ENCODE data around the gene RRBP1.

RRBP1 gene

DNA sequence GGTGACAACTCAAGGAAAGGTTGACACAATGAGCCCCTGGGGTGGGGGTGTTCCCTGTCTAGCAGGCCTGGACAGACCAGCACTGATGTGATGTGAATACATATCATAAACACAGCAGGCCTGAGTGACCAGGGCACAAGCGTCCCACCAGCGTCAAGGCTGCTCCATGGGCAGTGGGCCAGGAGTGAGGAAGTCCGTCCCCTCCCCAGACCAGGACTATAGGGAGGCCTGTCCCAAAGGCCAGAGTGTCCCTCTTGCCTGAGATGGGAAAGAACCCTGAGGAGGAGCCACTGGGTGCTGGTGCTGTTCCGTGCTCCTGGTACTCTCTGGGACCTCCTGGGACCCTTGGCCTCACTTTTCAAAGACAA, 44.6 kb downstream of the RRBP1 start:
- no peak for DNase-seq (ENCODE audit: low read depth, low spot score)

DNA sequence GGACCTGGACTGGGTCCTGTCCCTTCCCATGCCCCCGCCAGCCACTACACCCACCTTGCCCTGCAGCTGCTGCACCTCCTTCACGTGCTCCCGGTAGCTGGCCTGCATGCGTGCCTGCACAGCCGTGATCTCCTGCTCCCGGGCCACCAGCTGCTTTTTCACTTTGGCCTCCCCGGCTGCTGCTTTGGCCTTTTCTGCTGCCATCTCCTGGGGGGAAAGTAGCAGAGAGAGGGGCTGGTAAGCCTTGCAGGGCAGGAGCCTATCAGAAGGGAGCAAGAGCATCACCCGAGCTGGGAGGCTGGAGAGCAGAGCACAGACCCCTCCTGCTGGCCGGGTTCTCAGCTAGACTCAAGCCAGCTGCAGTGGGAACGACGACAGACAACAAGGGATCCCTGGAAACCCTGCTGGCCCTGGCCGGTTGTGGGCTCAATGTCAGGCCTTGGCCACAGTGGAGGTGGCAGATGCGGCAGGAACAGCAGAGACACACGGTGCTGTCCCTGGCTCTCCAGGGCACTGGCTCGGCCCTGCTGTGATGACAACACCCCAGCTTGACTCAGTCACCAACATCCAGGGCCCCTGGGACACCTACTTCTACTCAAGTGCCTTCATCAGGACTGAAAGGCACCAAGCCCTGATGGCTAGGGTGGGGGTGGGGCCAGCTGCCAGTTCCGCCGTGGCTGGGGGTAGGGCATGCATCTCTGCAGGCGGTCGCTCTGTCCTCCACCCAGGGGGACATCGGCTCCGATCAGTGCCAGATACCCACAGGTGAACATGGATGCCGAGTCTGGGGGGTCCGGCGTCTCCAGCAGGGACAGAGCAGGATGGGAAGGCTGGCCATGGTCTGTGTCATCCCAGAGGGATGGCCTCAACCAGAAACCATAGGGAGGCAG, 45.3 kb downstream of the RRBP1 start:
- no peak for DNase-seq (ENCODE audit: low read depth, low spot score)

DNA sequence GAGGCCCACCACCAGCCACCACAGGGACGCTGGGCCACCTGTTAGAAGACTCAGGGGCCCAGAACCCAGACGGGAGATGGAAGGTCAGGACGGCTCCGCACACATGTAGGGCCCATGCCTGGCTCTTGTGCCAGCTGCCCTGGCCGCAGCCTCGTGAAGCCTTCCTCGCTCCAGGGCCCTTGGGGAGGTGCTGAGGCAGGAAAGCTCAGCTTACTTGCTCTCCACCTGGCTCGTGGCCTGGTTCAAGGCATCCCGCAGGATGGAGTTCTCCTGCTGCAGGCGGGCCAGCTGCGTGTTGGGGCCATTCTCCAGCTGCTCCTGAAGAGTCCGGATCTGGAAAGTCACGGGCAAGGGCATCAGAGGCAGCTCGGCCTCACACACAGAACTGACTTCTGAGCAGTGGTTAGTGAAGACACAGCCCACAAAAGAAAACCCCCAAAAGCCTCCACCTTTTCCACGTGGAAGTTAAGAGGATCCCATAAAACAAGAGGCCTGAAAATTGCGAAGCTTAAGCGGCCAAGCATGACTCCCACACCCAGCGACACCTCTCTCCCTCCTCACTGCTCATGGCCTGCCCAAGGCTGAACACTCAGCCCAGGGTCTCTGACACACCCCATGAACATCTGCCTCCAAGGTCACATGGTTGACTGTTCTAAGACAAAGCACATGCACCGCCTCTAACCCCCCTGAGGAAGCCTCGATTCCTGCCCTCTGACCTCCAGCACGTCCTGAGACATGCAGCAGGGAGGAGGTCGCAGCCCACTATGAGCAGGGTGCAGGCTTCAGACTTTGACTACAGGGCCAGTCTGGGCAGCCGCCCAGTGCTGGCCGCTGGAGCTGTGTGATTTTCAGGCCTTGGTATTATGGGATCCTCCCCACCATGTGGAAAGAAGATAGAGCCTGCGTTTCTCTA, 46.5 kb downstream of the RRBP1 start:
- no peak for DNase-seq (ENCODE audit: low read depth, low spot score)

DNA sequence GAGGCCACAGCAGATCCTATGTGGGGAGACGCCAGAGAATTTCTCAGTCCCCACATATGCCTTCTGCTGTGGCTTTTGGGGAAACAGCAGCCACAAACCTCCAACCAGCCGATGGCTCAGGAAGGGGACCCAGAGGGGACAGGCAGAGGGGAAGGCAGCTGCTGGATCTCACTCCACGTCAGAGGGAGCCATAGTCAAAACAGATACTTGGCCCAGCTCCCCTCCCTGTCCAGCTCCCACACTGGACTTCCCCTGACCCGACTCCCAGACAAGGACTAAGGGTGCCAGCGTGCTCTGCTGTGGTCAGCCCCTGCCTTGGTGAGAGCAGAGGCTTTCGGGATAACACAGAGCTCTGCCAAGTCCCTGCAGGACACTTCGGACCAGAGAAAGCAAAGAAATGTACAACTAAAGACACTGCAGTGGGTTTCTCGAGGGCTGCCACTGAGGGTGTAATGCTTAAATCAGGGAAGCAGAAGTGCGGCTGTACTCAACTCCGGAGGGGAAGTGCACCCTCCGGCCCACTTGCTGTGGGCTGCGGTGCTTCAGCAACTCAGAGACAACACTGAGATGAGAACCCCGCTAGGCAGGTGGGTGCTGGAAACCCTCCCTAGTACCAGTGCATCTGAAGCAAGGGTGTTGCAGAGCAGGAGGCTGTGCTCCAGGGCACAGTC, 47.2 kb downstream of the RRBP1 start:
- DNase-seq (ENCODE audit: low read depth, low spot score), result no peak

DNA sequence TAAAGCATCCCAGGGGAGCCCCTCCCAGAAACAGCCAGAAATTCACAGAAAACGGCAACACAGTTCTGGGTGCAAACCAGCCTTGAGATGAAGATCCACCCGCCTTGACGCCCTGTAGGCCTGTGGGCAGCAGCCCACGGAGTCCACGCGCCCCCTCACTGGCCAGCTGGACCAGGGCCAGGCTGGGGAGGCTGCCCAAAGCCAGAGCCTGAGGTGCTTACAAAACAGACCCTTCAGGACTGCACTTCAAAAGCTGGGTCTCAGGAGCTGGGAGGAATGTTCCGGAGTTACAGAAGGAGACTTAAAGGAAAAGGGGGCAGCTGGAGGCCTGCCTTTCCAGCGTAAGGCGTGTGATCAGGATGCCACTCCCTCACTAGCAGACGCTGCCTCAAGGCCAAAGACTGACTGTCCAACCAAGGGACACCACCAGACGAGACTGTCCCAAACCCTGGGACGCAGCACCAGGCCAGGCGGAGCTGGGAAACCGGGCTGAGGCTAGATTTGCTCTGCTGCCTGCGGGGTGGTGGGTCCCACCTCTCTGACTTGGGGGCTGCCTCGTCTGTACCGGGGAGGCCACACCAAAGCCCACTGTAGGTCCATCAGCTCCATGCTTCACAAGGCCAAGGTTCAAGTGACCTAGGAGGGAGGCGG, 48.1 kb downstream of the RRBP1 start:
- DNase-seq (ENCODE audit: low read depth, low spot score), result no peak

DNA sequence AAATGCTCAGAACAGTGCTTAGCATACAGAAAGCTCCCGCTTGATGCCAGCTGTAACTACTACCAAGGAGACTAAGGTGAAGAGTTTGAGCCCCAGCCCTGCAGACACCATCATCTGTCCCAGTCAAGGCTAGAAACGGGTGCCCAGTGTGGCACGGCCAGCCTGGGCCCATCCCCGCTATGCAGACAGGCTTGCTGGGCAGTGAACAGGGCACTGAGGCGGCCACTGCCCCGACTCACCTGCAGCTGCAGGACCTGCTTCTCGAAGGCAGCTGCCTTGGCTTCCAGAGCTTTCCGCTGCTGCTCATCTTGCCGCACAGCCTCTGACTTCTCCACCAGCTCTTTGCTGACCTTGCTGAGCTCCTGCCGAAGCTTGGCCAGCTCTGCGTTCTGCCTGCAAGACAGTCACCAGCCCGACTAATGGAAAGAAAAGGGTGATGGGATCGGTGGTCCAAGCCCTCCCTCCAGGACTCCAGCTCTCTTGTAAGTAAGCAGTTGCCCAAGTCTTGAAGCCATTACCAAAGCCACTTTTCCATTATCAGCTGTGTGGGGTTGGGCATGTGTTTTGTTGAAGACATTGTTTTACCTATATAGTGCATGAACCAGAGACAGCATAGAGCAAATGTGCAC, 48.7 kb downstream of the RRBP1 start:
- no peak for DNase-seq (ENCODE audit: low read depth, low spot score)

DNA sequence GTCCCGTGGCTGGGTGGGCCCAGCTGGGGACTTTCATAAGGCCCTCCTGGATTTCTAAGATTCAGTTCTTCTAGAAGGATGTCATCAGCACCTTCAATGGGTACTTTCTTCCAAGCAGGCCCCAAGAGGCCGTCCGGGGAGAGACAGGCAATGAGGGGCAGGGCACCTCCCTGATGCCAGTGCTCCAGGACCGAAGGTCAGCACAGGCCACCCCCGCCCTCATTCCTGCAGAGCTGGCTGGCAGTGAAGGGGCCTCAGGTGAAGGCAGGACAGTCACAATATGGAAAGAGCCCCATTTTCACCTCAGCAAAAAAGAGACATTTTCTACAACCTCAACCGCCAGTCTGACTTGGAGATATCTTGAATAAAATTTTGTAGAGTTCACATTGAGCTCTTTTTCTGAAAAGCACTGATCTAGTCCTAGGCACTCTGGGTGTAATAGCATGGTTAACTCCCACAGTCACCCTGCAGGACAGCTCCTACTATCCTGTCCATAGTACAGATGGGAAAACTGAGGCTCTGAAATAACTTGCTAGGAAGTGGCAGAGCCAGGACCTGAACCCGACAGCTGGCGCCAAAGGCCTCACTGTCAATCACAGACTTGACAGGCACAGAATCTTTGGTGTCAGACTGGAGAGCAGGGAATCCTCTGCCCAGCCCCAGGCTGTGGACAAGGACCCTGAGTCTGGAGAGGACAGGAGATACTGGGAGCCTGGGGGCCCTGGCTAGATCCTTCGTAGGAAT, 50.3 kb downstream of the RRBP1 start:
- DNase-seq (ENCODE audit: low read depth, low spot score), result no peak

DNA sequence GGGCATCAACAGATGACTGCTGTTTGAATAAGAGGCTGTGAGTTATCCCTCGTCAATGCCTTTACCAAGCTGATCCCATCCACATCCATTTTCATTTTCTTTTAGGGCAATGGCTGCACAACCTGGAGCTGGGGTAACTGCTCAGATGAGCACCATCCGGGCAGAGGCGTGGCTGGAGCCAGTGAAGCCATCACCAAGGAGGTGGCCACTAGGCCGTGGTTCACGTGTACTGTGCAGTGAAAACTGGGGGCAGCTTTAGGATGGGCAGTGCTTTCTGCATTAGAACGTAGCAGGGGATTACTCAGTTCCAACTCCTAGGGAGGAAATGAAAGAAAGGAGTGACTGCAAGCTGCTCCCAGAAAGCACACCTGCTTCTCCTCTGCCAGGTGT, 51.2 kb downstream of the RRBP1 start:
- no peak for DNase-seq (ENCODE audit: low read depth, low spot score)

DNA sequence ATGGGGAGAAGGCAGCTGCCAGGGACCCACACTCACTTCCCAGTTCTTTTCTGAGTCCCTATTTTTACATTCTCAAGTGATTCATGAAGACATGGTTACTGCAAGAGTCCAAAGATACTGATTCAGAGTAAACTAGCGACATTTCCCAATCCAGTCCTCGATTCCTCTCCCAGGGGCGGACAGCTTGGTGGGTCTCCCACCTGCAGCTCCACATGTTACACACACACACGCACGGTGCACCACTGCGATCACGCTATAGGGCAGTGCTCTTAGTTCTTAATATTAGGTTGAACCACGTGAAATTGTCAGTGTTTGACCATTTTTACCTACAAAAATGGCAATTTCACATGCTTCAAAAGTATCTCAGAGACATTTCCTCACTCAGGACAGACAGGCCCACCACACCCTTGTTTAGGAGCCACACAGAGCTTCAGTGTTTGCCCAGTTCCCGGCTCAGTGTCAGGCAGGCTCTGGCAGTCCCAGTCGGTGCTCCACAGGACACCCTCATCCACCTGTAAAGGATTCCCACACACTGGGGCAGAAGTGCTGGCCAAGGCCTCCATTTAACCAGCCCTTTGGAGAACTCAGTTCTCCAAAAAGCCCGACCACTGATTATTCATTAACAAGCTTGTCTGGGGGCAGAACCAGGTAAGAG, 51.8 kb downstream of the RRBP1 start:
- DNase-seq (ENCODE audit: low read depth, low spot score), result no peak

DNA sequence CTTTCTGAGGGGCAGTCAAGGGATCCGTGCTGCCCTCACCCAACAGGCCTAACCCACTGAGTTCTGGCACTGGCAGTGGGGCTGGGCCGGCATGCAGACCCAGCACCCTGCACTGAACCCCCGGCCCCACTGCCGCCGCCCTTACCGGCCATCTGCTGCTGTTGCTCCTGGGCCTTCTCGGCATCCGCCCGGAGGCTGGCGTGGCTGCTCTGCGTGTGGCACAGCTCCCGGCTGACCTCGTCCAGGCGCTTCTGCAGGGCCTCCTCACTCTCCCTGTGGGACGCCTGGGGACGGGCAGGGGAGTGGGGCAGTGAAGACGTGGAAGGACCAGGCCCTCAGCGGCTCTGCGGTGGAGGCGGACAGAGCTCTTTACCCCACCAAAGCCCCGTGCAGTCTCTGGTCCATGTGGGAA, 52.4 kb downstream of the RRBP1 start:
- DNase-seq (ENCODE audit: low read depth, low spot score), result no peak

DNA sequence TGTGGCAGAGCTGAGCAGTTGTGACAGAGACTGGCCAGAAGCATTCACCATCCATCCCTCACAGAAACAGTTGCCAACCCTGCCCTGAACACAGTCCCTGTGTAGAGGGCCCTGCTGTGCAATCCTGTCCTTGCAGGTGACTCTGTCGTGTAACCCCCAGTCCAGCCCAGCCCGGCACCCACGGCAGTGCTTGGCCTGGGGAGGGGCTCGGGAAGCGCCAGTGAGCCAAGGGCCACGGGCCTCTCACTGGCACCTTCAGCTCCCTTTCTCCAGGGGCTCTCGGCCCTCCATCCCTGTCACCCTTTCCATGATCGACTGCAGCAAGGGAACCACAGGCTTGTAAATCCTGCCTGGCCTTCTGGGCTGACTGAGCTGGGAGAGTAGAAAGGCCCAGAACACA, 53.0 kb downstream of the RRBP1 start:
- DNase-seq (ENCODE audit: low read depth, low spot score), result no peak

DNA sequence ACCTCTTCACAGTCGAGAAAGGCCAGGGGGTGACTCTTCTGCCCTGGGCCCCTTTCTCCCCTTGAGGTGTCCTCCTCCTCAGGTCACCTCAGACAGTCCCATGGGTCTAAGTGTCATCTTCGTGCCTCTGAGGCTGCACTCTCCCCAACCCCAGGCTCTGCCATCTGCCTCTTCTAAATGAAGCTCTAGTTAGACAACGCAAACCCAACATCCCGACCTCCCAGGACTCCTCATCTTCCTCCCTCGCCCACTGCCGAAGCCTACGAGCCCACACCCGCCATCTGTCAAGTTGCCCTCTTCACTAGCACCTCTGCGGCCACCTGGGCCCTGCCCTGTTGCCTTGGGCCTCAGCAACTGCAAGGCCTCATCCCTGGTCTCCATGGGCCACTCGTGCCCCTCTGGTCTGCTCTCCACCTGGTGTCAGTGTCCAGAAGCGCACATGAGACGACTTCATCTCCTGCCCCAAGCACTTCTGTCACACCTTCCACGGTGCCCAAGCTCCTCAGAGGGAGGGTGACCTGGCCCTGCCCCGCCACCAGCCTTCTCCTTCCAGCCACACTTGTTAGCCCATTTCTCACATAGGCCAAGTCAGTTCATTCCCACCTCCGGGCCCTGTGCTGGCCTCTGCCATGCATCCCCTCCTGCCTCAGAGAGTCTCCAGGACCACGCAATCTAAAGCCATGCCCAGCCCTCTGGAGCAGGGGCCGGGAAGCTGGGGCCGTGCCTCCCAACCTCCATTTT, 53.8 kb downstream of the RRBP1 start:
- DNase-seq (ENCODE audit: low read depth, low spot score), result no peak

DNA sequence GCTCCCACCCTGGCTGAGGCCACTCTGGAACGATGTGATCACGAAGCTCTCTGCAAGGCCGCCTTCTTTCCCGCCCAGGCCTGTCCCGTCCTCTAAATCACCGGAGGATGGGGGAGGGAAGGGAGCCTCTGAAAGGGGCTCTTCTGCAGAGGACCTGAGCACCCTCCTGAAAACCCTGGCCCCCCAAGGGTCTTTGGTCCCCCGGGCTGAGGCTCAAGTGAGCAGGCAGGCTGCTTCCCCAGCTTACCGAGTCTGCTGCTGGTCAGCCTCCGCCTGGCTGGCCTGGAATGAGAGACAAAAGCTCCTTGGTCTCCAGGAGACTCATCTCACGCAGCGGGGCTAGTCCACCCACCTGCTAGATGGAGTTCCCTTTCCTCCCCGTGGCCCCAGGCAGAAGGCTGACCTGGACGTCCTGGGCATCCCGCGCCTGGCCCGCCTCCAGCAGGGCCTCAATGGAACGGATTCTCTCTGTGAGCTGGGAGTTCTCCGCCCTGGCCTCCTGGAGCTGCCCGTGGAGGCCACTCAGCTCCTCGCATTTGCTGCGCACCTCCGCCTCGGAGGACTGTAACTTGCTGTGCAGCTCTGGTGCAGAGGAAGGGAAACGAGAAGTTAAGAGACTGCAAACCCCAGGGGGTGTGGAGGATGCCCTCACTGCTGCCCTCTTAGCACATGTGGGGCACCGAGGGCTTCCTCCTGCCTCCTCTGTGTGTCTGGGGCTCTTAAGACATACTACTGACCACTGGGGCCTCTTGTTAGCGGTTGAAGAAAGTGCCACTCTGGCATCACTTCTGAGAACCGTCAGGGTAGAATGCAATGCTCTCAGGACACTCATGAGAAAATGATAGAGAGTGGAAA, 54.7 kb downstream of the RRBP1 start:
- no peak for DNase-seq (ENCODE audit: low read depth, low spot score)

DNA sequence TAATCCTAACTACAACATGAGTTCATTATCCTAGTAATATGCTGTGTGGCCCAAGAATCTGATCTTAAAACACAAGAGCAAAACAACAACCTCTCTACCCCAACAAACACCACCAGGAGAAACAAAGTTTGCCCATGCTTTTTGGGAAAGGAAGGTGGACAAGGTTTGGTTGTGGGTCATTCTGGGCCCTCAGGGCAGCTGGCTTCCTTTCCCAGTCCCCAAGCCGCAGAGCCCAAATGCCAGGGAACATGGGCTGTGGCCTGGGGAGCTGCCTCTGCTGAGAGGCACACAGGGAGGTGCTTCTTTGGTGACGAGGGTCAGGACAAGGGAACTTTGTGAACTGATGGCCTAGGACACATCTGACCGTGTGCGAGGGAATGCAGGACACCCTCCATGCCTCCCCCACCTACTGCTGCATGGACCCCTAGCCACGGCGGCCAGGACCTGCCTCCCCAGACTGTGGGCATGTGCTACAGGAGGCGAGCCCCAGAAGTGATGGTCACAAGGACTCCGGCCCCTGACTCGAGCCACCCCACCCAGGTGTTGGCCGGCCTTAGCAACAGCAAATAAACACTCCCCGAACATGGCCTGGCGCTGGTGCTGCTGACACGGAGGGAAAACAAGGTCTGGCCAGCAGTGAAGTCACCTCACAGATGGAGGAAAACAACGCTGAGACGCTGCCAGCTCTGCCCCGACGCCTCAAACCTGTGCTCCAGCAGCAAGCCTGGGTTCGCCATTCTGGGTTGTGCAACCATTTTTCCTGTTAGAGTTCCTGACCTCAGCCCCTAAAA, 55.6 kb downstream of the RRBP1 start:
- DNase-seq (ENCODE audit: low read depth, low spot score), result no peak

DNA sequence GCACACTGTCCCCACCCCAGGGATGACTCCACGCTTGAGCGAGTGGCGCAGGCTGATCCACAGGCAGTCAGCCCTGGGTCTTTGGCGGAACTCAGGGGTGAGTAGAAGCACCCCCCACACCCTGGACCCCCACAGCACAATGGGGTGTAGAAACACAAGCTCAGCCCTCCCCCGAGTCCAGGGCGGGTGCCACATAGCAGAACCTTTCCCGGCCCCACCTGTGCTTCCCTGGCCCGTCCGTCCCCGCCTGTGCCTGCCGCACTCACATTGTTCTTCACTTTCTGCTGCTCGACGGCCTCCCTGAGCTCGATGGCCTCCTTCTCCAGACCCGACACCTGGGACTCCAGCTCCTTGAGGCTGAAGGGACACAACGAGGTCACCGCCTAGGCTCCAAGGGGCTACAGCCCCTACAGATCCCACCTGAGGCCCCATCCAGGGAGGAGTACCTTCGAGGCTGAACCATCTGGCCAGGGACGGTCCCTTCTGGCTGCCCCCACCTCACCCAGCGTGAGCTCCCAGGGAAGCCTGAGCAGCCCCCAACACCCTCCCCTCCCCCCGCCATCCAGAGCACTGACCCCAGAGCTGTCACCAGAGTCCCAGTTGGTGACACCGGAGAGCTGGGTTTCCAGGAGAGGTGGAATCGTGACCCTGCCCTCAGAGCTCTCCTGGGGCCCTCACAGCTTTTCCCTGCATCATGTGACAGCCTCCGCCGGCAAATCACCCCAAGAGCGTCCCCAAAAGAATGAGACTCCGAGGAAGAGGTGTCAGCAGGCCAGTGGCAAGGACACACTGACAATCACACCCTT, 56.6 kb downstream of the RRBP1 start:
- DNase-seq (ENCODE audit: low read depth, low spot score), result no peak

DNA sequence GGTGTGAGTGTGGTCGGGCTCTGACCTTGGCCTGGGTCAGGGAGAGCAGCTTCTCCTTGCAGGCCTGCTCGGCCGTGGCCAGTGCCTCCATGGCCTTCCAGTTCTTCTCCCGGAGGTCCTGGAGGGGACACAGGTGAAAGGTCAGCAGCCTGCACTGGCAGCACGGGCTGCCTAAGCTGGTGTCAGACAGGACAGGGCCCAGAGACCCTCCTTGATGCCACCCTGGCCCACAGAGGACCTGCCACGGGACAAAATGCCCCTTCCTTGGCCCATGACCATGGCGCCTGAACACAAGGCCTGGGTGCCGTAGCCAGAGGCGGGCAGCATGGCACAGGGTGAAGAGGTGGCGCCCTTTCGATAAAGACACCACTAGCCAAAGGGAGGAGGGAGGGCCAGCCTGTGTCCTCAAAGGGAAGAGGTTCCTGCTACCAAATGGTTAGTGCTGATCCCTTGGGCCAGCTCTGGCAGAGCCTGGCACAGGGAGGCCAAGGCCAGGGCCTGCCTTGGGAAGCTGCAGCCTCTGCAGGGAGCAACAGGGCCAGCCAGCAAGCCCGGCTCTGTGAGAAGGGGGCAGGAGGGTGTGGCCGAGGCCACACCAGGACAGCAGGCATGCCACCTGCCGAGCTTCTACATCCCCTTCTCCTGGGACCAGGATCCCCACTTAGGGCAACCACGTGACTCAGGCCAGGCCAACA, 57.3 kb downstream of the RRBP1 start:
- no peak for DNase-seq (ENCODE audit: low read depth, low spot score)

Measured in activated naive CD8-positive, alpha-beta T cell treated with anti-CD3 and anti-CD28 coated beads, Interleukin-2, amount 50 U/mL, for 16 hours (primary cell).